Superior temporal gyrus (tissue), 1 donor: ENCODE data around the gene GHSR.

ENCODE experiments used
- DNase-seq: peaks from one replicate; pipeline ENCODE4 v3.0.0-alpha.2; 2016; ENCODE audit errors: extremely low spot score

Gene GHSR, protein sequence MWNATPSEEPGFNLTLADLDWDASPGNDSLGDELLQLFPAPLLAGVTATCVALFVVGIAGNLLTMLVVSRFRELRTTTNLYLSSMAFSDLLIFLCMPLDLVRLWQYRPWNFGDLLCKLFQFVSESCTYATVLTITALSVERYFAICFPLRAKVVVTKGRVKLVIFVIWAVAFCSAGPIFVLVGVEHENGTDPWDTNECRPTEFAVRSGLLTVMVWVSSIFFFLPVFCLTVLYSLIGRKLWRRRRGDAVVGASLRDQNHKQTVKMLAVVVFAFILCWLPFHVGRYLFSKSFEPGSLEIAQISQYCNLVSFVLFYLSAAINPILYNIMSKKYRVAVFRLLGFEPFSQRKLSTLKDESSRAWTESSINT

DNA sequence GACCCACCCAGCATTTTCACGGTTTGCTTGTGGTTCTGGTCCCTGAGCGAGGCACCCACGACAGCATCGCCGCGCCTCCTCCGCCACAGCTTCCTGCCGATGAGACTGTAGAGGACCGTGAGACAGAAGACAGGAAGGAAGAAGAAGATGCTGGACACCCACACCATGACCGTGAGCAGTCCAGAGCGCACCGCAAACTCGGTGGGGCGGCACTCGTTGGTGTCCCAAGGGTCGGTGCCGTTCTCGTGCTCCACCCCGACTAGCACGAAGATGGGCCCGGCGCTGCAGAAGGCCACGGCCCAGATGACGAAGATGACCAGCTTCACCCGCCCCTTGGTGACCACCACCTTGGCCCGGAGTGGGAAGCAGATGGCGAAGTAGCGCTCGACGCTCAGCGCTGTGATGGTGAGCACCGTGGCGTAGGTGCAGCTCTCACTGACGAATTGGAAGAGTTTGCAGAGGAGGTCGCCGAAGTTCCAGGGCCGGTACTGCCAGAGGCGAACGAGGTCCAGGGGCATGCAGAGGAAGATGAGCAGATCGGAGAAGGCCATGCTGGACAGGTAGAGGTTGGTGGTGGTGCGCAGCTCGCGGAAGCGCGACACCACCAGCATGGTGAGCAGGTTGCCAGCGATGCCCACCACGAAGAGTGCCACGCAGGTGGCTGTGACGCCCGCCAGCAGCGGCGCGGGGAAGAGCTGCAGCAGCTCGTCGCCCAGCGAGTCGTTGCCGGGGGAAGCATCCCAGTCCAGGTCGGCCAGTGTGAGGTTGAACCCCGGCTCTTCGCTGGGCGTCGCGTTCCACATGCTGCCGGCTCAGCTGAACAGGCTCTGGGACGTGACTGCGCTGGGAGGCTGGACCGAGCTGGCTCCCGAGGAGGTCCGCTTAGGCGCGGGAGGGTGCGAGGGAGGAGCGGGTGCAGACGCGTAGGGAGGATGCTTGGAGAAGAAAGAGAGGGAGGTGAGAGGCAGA, at the start of gene GHSR:
TSS of gene GHSR (minus strand) at position 846 of the 969 bp plus-strand sequence. CDS start at position 803, 43 bp downstream.
- DNase-seq: no peak

GRCh38 chr3:172490198-172490669, 42.0 kb upstream of the GHSR start:
- peak; percentile 82 for DNase-seq

DNA sequence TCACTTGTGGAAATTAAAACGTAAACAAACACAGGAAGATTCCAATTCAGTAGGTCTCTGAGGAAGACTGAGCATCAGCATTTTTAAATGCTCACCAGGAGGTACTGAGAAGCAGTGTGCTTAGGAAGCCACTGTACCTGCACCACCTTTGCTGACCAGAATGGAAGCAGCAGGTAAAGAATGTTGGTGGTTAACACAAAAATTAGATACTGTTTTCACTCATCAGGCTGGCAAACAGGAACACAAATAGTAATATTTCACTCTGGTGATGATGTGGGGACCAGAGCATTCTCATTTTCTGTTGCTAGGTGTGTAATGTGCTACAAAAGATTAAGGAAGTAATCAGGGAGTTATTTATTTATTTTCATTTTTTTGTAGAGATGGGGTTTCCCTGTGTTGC, 29.9 kb upstream of the GHSR start:
- no peak for DNase-seq

DNA sequence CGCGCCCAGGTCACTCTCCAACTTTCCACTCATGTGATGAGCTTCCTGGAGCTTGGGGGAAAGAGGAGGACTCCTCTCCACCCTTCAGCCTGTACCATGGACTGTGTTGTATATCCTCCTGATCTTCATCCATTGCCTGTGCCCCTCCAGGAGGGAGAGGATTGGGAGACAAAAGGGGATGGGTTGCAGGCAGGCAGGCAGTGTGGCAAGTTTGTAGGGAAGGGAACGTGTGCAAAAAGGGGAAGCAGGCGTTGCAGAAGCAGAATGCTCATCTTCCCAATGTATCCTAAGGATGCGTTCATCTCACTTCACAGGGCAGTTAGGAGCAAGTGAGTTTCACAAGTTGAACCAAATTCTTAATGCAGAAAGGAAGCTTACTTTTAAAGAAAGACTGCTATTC, 28.1 kb upstream of the GHSR start:
- no peak for DNase-seq

DNA sequence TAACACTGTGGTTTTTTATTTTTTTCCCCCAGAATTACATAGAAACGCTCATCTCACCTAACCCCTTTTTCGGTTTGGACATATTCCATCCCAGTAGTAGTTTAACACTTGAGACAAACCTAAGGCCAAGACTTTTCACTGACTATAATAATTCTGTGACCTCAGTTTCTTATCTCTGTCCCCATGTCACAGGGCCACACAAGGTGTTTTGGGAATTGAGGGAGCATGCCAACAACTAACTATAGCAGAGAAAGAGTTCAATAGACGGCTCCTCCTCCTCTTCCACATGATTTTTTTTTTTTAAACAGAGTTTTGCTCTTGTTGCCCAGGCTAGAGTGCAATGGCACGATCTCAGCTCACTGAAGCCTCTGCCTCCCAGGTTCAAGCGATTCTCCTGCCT, 27.4 kb upstream of the GHSR start:
- no peak for DNase-seq

- no peak for DNase-seq
These were observed 23.6 kb upstream of the GHSR start for GRCh38 chr3:172471903-172472302.

DNA sequence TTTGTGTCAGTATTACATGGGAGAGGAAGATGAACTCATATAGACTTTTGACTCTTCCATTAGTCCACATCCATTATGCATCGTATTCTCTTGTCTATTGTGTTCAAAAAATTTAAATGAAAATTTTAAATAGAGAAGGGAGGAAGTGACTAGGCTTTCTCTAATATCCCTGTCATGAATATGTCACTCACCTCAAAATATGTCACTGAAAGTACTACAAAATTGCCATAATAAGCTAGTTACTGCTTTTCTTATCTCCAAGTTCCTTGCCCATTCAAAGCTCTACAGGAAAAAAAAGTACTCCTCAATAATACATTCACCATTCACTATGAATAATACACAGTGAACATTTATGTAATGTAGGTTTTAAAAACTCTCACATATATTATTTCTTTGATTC, 22.3 kb upstream of the GHSR start:
- DNase-seq: no peak

- no peak for DNase-seq
These were observed 19.0 kb upstream of the GHSR start for GRCh38 chr3:172467170-172467824.

GRCh38 chr3:172466553-172467130, 18.4 kb upstream of the GHSR start:
- DNase-seq: no peak

- no peak for DNase-seq
These were observed 17.0 kb upstream of the GHSR start for GRCh38 chr3:172465281-172465680.

- no peak for DNase-seq
These were observed 16.1 kb upstream of the GHSR start for GRCh38 chr3:172464306-172464705.

DNA sequence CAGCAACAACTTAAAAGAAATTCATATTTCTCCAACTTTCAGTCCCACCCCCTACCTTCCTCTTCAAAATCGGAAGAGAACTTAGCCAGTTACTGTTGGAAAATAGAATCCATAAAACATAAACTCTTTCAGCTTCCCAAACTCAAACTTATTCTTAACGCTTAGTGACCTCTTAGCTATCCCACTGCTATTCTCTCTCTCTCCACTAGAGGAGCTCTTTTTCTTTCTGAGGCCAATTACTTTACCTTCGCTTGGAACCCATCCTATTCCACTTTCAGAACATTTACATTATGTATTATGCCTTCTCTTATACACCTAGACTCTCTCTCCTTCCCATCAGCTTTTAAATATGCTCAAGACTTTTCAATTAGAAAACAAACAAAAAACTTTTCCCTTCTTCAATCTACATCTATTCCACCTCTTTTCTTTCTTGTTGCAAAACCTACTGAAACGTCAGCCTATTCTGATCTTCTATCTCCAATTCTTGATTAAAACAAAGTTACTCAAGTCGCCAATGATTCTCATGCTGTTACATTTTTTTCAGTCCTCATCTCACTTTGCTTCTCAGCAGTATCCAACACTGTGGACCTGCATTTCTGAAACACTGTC, 13.4 kb upstream of the GHSR start:
- no peak for DNase-seq

DNA sequence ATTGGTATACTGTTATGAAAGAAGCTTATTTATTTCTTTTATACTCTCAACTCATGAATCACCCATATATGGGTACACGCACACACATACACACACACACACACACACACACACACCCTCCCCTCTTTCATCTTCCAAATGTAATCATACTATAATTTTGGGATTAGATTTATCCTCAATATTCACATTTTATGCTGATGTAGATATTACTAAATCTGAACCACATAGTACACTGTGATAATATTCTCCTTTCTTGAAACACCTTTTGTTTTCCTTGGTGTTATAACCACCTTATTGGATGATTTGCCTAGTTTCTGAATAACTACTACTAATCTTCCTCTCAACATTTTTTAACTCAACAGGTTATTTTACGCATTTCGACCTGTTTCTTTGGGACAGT, 8.1 kb upstream of the GHSR start:
- DNase-seq: no peak

GRCh38 chr3:172454180-172454579, 5.9 kb upstream of the GHSR start:
- no peak for DNase-seq

DNA sequence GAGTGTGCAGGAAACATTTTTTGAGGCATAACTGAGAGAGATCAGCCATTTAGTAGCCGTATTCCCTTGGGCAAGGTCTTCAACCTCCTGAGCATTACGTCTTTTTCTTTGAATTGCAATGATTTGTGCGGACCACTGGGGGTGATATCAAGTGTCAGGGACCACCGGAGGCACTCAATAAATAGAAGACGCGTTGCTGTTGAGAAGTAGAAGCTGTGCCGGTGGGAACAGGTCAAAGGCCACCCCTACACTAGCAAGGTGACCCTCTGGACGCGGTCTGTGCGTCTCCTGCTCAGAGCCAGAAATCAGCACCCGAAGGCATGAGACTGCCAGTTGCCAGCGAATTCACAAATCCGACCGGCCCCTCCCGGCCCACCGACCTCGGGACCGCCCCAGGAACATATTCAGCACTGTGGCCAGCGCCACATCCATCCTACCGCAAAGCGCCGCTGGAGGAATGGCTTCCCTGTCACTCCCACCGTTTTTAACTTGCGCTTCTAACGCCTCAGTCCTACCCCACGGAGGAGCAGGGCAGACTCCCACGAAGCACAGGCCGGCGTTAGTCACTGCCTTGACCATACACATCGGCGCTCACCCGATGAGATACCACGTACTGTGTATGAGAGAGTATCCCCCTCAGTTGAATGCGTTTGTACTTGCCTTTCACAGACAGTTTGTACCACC, 1.4 kb upstream of the GHSR start:
- DNase-seq: no peak

DNA sequence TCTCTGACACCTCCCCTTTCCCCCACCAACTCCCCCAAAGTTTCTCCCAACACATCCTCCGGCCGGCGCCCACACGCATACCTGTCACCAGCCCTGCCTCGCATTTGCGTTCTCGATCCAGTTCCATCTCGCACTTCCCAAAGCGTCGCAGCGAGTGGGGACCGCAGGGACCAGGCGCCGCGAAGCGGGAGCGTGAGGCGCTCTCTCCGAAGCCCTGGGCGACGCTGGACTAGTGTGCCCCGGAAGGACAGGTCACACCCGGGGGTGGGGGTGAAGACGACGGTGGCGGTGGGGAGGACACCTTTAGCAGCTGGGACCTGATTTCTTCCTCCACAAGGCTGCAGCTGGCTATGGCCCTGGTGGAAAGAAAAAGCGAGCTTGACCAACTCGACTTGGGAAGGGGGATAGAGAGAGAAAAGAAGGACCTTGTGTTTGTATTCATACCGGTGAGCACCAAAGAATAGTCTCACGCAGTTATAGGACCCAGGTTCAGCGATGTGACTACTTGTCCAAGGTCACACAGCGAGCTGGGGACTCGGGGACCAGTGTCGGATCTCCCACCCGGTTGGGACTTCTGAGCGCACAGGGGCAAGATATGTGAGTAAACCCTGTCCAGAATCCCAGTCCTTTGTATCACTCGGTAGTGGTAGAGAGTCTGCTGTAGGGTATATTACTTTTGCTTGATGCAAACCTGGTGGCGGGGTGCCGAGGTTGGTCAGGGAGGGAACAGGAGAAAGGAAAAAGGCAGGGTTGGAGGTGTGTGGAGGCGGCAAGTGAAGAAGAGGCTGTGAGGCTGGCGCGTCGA, 607 bp upstream of the GHSR start:
- DNase-seq: no peak

DNA sequence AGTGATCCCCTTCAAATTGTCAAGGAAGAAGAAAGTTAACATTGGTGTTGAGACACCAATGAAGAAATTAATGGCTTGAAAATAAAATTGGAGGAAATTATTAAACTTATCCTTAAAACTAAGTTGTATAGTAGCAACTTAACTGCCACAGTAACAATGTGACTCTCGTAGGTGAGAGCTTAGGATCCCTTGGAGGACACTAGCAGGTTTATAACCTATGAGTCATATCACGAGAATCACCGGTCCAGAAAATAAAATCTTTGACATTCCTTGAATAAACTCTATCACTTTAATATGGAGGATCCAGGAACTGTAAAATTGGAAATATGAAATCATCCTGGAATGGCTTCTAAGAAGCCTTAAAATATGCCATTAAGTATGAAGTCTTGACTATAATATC, 2.1 kb downstream of the GHSR start:
- DNase-seq: no peak

- no peak for DNase-seq
These were observed 3.4 kb downstream of the GHSR start for GRCh38 chr3:172444821-172445220.

- no peak for DNase-seq
These were observed 5.7 kb downstream of the GHSR start for GRCh38 chr3:172442606-172443005.

DNA sequence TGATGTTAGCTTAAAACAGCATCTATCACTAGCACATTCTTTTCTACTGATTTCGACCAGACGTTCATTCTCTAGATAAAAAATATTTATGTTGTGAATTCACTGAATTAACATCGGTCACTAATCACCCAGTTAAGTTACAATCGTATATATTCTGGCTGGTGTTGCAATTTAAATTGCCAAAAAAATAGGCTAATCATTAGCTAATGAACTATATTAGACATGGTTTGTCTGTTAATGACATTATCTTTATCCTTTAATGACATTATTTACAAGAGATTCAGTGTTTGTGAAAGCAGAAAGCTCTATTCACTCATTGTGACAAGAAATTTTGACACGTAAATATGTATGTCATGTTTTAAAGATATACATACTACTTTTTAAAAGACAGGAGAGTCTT, 6.7 kb downstream of the GHSR start:
- no peak for DNase-seq
